ENCODE measurements around the gene NAMPT.

- TF ChIP-seq CTCF (IDR thresholded peaks at IDR 0.05) (no peak), ZFX (IDR thresholded peaks at IDR 0.05; ENCODE audit: borderline replicate concordance) (no peak)
These were observed 48.7 kb downstream of the NAMPT start for GRCh38 chr7:106236065-106236464.
